ENCODE data around the gene PCID2. TPM values are rescaled to one million over a fixed set of nuclear protein-coding genes. Genes with fewer than 3 reads are reported as not detected.

The PCID2 gene
- polyA plus RNA-seq, 1 of the 3 experiments (the other 2 are of a cell fraction) = 69.8 TPM

GRCh38 chr13:113141601-113141970, 66.9 kb downstream of the PCID2 start:
- 94% methylated on average over 13 of the region's 18 CpGs for WGBS (ENCODE audit: low lambda C conversion rate)
- CTCF ChIA-PET = no interaction called here
- no peaks in the 10 kb centered on the region for H3K9me3 ChIP-seq

DNA sequence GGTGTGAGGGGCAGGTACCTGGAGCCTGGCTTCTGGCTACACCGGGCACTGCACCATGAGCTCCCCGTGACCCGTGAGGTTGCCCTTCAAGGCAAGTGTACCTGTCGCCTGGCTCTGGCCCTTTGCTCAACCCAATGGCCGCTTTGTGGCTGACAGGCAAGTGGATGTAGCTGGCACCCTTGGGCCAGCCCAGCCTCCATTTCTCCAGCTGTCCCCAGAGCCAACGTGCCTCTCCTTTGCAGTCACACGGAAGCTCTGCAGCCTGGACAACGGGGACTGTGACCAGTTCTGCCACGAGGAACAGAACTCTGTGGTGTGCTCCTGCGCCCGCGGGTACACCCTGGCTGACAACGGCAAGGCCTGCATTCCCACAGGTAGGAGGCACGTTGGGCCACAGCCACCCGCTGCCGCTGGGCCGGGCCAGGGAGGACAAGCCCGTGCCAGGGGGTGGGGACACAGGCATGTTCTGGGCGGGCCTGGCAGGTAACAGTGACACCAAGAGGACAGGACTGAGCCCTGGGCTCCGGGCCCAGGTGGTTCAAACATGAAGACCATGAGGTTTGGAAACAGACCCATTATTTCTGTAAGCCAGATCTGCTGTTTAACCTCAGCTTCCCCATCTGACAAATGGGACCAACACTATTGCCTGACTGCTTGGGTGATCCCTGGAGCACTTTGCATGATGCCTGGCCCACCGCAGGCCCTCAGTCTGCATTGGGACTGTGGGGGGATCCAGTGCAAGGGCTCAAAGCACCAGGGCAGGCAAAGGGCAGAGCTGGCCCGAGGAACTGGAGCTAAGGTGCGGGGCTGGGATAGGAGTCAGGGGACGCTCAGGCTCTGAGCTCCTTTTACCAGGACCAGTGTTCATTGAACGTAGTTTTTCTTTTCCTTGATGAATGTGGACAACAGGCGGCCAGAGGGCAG, 67.5 kb downstream of the PCID2 start:
- Histone ChIP-seq H3K79me2 (ENCODE audit: insufficient read depth) (no peaks in the 10 kb centered on the region), H3K4me3 (ENCODE audit: low read depth in 2 of 2, low read length in 1 of 2) (no peak overlapping the region), H3K27ac (ENCODE audit: low read depth in 2 of 2, low read length in 1 of 2) (no peak overlapping the region), H3K4me2 (no peak overlapping the region), H3K27me3 (ENCODE audit: insufficient read depth) (no peaks in the 10 kb centered on the region), H2AFZ (ENCODE audit: low read depth) (no peak overlapping the region), H3K36me3 (replicated peaks in 1 of 2; ENCODE audit: control insufficient read depth in 1 of 2, insufficient read depth in 2 of 2, low read length in 1 of 2) (no peaks in the 10 kb centered on the region), H3K9me3 (no peaks in the 10 kb centered on the region), H3K9ac (no peak overlapping the region), H3K4me1 (ENCODE audit: control insufficient read depth in 1 of 2, insufficient read depth in 2 of 2, low read depth in 1 of 2, low read length in 1 of 2) (no peaks in the 10 kb centered on the region), H3K9me2 (no peaks in the 10 kb centered on the region), H4K20me1 (ENCODE audit: insufficient read depth) (no peaks in the 10 kb centered on the region), H3F3A (replicated peaks; ENCODE audit: insufficient read depth) (peaks cover 6% of the 10 kb centered on the region)
- 95% methylated on average over 9 of the region's 26 CpGs for WGBS (ENCODE audit: low lambda C conversion rate)
- TF ChIP-seq, protein P1, sequence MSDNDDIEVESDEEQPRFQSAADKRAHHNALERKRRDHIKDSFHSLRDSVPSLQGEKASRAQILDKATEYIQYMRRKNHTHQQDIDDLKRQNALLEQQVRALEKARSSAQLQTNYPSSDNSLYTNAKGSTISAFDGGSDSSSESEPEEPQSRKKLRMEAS (IDR thresholded peaks at IDR 0.05; ENCODE audit: low read depth) = no peak
- no peak for TF ChIP-seq FOXM1 (IDR thresholded peaks at IDR 0.05; ENCODE audit: low read depth)
- TF ChIP-seq, protein P2, sequence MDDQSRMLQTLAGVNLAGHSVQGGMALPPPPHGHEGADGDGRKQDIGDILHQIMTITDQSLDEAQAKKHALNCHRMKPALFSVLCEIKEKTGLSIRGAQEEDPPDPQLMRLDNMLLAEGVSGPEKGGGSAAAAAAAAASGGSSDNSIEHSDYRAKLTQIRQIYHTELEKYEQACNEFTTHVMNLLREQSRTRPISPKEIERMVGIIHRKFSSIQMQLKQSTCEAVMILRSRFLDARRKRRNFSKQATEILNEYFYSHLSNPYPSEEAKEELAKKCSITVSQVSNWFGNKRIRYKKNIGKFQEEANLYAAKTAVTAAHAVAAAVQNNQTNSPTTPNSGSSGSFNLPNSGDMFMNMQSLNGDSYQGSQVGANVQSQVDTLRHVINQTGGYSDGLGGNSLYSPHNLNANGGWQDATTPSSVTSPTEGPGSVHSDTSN (IDR thresholded peaks at IDR 0.05) = no peak
- TF ChIP-seq, protein P3, sequence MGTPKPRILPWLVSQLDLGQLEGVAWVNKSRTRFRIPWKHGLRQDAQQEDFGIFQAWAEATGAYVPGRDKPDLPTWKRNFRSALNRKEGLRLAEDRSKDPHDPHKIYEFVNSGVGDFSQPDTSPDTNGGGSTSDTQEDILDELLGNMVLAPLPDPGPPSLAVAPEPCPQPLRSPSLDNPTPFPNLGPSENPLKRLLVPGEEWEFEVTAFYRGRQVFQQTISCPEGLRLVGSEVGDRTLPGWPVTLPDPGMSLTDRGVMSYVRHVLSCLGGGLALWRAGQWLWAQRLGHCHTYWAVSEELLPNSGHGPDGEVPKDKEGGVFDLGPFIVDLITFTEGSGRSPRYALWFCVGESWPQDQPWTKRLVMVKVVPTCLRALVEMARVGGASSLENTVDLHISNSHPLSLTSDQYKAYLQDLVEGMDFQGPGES (IDR thresholded peaks at IDR 0.05; ENCODE audit: low read depth, low read length) = no peak
- ChIA-PET POLR2A (no interaction called here), CTCF (no interaction called here)
- DNase-seq = peak; percentile 12

More at GRCh38 chr13:113141601-113141970, 66.9 kb downstream of the PCID2 start:
- Histone ChIP-seq H3K79me2 (ENCODE audit: insufficient read depth) (no peaks in the 10 kb centered on the region), H2AFZ (ENCODE audit: low read depth) (no peak overlapping the region), H3K4me2 (no peak overlapping the region), H3K27me3 (ENCODE audit: insufficient read depth) (no peaks in the 10 kb centered on the region), H3K36me3 (replicated peaks in 1 of 2; ENCODE audit: control insufficient read depth in 1 of 2, insufficient read depth in 2 of 2, low read length in 1 of 2) (no peaks in the 10 kb centered on the region), H3K27ac (ENCODE audit: low read depth in 2 of 2, low read length in 1 of 2) (no peak overlapping the region), H3K9me2 (no peaks in the 10 kb centered on the region), H4K20me1 (ENCODE audit: insufficient read depth) (no peaks in the 10 kb centered on the region), H3K9ac (no peak overlapping the region), H3F3A (replicated peaks; ENCODE audit: insufficient read depth) (peaks cover 6% of the 10 kb centered on the region), H3K4me3 (ENCODE audit: low read depth in 2 of 2, low read length in 1 of 2) (no peak overlapping the region), H3K4me1 (ENCODE audit: control insufficient read depth in 1 of 2, insufficient read depth in 2 of 2, low read depth in 1 of 2, low read length in 1 of 2) (no peaks in the 10 kb centered on the region)
- peak; percentile 15 for DNase-seq
- TF ChIP-seq RAD21 (IDR thresholded peaks at IDR 0.05; ENCODE audit: low read length) (no peak), JUND (IDR thresholded peaks at IDR 0.05) (no peak), FOXM1 (IDR thresholded peaks at IDR 0.05; ENCODE audit: low read depth) (no peak), MXI1 (IDR thresholded peaks at IDR 0.05; ENCODE audit: low read depth, low read length) (no peak), TAF1 (IDR thresholded peaks at IDR 0.05; ENCODE audit: borderline replicate concordance, low read depth, low read length) (no peak), TCF12 (IDR thresholded peaks at IDR 0.05) (no peak), RXRA (IDR thresholded peaks at IDR 0.05; ENCODE audit: borderline replicate concordance, low read depth) (no peak), FOSL2 (IDR thresholded peaks at IDR 0.05; ENCODE audit: borderline replicate concordance, low read depth) (no peak)
- TF ChIP-seq, protein P3 (IDR thresholded peaks at IDR 0.05; ENCODE audit: low read depth, low read length) = no peak
- TF ChIP-seq, protein P4, sequence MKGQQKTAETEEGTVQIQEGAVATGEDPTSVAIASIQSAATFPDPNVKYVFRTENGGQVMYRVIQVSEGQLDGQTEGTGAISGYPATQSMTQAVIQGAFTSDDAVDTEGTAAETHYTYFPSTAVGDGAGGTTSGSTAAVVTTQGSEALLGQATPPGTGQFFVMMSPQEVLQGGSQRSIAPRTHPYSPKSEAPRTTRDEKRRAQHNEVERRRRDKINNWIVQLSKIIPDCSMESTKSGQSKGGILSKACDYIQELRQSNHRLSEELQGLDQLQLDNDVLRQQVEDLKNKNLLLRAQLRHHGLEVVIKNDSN (IDR thresholded peaks at IDR 0.05; ENCODE audit: borderline replicate concordance, low read depth) = no peak
- TF ChIP-seq, protein P2 (IDR thresholded peaks at IDR 0.05) = no peak
- POLR2A ChIA-PET = no interaction called here

Measured in SK-N-SH (cell line).